ENCODE measurements around the gene BBS9.

Gene BBS9

GRCh38 chr7:33339074-33339790 is 209.9 kb downstream of the BBS9 start:
- no peak for DNase-seq (ENCODE audit: extremely low read depth, low read depth)
- no peak for TF ChIP-seq CTCF (IDR thresholded peaks at IDR 0.05; ENCODE audit: low read depth, low read length, missing control alignments)
- H3K4me3 ChIP-seq (replicated peaks; ENCODE audit: low read depth, low read length) = no peak overlapping the region

GRCh38 chr7:33346055-33346454 is 216.7 kb downstream of the BBS9 start:
- no peak overlapping the region for H3K4me3 ChIP-seq (replicated peaks; ENCODE audit: low read depth, low read length)
- TF ChIP-seq CTCF (IDR thresholded peaks at IDR 0.05; ENCODE audit: low read depth, low read length, missing control alignments) = no peak
- DNase-seq (ENCODE audit: extremely low read depth, low read depth) = no peak

- DNase-seq (ENCODE audit: extremely low read depth, low read depth) = no peak
- TF ChIP-seq CTCF (IDR thresholded peaks at IDR 0.05; ENCODE audit: low read depth, low read length, missing control alignments) = no peak
- no peak overlapping the region for H3K4me3 ChIP-seq (replicated peaks; ENCODE audit: low read depth, low read length)
Measured at GRCh38 chr7:33350577-33350976, 221.2 kb downstream of the BBS9 start.

- H3K4me3 ChIP-seq (replicated peaks; ENCODE audit: low read depth, low read length) = no peak overlapping the region
- DNase-seq (ENCODE audit: extremely low read depth, low read depth) = no peak
- TF ChIP-seq CTCF (IDR thresholded peaks at IDR 0.05; ENCODE audit: low read depth, low read length, missing control alignments) = no peak
Measured at GRCh38 chr7:33351709-33352108, 222.3 kb downstream of the BBS9 start.

GRCh38 chr7:33354201-33354600 is 224.8 kb downstream of the BBS9 start:
- no peak for DNase-seq (ENCODE audit: extremely low read depth, low read depth)
- no peak for TF ChIP-seq CTCF (IDR thresholded peaks at IDR 0.05; ENCODE audit: low read depth, low read length, missing control alignments)
- no peak overlapping the region for H3K4me3 ChIP-seq (replicated peaks; ENCODE audit: low read depth, low read length)

GRCh38 chr7:33355386-33355785 is 226.0 kb downstream of the BBS9 start:
- no peak for TF ChIP-seq CTCF (IDR thresholded peaks at IDR 0.05; ENCODE audit: low read depth, low read length, missing control alignments)
- H3K4me3 ChIP-seq (replicated peaks; ENCODE audit: low read depth, low read length) = no peak overlapping the region
- DNase-seq (ENCODE audit: extremely low read depth, low read depth) = no peak

GRCh38 chr7:33356336-33356735 is 227.0 kb downstream of the BBS9 start:
- no peak overlapping the region for H3K4me3 ChIP-seq (replicated peaks; ENCODE audit: low read depth, low read length)
- TF ChIP-seq CTCF (IDR thresholded peaks at IDR 0.05; ENCODE audit: low read depth, low read length, missing control alignments) = no peak
- DNase-seq (ENCODE audit: extremely low read depth, low read depth) = no peak

All from HFF-Myc (cell line).